GM21360 (cell line): ENCODE results near the gene SHISA7.

Source experiments
- ATAC-seq: cut with Tn5 transposase; IDR thresholded peaks from one replicate; pipeline ENCODE4 v1.9.1; 2021; ENCODE audit warnings: mild to moderate bottlenecking, moderate library complexity; ENCODE audit not compliant: unreplicated experiment

Gene SHISA7

DNA sequence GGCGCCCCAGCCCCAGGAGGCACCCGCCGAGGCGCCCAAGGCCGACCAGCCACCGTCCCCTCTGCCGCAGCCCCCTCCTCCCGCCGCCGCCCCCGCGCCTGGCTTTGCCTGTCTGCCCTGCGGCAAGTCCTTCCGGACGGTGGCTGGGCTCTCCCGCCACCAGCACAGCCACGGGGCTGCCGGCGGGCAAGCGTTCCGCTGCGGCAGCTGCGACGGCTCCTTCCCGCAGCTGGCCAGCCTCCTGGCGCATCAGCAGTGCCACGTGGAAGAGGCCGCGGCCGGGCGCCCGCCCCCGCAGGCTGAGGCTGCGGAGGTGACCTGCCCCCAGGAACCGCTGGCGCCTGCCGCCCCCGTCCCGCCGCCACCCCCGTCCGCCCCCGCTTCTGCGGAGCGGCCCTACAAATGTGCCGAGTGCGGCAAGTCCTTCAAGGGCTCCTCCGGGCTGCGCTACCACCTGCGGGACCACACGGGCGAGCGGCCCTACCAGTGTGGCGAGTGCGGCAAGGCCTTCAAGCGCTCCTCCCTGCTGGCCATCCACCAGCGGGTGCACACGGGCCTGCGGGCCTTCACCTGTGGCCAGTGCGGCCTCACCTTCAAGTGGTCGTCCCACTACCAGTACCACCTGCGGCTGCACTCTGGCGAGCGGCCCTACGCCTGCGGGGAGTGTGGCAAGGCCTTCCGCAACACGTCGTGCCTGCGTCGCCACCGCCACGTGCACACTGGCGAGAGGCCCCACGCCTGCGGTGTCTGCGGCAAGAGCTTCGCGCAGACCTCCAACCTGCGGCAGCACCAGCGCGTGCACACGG, 39.3 kb upstream of the SHISA7 start:
- no peak for ATAC-seq

DNA sequence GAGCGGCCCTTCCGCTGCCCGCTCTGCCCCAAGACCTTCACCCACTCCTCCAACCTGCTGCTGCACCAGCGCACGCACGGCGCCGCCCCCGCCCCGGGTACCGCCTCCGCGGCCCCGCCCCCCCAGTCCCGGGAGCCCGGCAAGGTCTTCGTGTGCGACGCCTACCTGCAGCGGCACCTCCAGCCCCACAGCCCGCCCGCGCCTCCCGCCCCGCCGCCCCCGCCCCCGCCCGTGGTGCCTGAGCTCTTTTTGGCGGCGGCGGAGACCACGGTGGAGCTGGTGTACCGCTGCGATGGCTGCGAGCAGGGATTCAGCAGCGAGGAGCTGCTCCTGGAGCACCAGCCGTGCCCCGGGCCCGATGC, 38.7 kb upstream of the SHISA7 start:
- ATAC-seq = no peak

DNA sequence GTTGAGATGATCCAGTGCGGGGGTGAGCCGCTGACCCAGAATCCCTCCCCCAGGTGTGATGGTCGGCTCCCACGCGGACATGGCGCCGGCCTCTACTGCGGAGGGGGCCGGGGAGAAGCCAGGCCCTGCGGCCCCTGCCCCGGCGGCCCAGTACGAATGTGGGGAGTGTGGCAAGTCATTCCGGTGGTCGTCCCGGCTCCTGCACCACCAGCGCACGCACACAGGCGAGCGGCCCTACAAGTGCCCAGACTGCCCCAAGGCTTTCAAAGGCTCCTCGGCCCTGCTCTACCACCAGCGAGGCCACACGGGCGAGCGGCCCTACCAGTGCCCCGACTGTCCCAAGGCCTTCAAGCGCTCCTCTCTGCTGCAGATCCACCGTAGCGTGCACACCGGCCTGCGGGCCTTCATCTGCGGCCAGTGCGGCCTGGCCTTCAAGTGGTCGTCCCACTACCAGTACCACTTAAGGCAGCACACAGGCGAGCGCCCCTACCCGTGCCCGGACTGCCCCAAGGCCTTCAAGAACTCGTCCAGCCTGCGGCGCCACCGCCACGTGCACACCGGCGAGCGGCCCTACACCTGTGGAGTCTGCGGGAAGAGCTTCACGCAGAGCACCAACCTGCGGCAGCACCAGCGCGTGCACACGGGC, 38.2 kb upstream of the SHISA7 start:
- no peak for ATAC-seq

DNA sequence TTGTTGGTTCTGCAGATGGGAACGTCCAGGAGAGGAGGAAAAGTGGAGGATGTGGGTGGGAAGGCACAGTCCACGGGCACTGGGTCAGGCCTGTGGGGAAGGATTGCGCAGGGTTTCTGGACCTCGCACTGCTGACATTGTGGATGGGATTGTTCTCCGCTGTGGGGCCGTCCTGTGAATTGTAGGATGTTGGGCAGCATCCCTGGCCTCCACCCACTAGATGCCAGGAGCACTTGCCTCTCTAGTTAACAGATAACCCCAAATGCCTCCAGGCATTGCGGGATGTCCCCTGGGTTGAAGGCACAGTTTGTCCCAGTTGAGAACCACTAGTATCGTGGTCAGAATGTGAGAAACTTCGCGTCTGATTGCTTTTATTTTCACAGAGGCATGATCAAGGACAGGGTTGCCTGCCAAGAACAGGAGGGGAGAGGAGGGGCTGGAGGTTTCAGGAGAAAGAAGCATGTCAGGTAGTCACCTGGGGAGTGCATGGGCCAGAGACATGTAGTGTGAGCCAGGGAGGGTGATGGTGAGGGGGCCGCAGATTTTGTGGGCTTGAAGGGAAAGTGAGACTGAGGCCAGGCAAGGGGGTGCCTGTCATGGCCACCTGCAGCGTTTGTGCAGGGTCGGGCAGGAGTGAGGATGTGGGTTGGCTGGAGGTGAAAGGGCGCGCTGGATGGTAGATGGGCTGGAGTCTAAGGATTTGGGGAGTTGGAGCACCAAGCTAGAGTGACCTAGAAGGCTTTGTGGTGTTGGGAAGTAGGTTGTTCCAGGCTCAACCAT, 36.5 kb upstream of the SHISA7 start:
- no peak for ATAC-seq

DNA sequence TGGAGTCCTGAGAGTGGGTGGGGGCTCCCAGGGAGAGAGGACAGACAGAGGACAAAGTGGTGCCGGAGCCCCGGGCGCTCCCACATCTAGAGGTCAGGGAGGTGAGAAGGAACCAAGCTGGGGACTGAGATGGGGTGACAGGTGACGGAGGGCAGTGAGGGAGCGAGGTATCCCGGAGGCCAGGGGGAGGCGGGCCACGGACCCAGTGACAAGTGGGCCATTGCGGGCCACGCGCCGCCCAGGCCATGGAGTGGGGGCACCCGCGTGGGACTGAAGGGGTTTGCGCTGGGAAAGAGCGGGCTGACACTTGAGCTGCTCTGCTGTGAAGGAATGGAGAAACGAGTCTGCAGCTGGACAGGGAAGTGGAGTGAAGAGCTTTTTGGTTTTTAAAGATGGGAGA, 35.9 kb upstream of the SHISA7 start:
- no peak for ATAC-seq

DNA sequence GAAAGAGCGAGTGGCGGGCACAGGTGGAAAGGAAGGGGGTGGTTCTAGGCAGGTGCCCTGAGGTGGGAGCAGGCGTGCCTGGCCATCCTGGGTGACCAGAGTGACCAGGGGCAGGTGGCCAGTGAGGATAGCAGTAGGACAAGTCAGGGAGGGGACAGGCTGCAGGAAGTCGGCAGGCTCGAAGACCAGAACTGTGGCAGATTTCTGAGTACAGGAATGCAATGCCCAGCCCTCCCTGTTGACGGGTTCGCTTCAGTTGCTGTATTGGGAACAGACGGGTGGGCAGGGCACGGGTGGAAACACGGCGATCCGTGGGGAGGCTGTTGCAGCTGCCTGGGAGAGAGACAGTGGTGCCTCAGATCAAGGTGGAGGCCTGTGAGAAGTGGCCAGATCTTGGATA, 35.3 kb upstream of the SHISA7 start:
- ATAC-seq = no peak

DNA sequence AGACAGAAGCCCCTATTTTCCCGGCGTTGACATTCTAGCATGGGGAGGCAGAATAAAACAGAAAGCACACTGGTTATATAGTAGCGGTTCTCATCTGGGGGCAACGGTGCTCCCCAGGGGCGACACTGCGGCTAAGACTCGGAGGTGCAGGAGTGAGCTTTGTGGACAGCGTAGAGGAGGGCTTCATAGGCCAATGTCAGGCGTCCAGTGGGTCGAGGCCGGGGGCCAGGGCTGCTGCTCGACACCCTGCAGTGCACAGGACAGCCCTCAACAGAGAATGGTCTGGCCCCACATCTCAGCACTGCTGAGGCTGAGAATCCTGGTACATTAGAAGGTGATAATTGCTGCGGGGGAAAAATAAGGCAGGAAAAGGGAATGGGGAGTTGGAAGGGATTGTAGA, 34.8 kb upstream of the SHISA7 start:
- ATAC-seq = no peak

DNA sequence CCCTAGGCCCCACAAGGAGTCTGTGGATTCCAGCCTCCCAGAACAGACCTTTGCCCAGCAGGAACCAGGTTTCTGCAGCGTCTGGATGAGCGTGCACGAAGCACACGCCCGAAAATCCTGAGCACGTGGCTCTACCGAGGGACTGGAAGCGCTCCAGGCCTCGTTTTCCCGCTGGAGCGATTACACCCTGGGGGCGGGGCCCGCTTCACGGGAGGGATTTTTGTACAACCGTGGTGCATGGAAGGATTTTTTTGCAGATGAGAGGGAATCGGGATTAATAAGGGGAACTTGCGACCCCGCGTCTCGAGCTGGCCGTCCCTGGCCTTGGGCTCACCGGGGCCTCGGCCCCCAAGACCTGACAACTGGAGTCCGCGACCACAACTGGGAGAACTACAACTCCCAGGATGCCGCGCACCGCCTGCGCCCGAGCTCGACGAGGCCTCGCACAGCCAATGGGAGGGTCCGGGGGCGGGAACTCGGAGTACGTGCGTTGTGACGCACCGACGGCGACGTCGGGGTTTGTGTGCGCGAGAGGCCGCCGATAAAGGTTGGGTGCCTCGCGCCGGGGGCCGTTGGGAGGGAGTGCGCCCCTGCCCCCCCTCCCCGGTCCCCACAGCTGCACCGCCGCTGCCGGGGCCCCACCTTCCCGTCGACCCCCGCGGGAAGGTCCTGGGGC, 33.1 kb upstream of the SHISA7 start, which contains the start of gene ZNF628:
TSS of gene ZNF628 (plus strand) at position 518 of the 676 bp plus-strand sequence. CDS start 3,294 bp downstream, outside the sequence.
- peak; percentile 89 for ATAC-seq

DNA sequence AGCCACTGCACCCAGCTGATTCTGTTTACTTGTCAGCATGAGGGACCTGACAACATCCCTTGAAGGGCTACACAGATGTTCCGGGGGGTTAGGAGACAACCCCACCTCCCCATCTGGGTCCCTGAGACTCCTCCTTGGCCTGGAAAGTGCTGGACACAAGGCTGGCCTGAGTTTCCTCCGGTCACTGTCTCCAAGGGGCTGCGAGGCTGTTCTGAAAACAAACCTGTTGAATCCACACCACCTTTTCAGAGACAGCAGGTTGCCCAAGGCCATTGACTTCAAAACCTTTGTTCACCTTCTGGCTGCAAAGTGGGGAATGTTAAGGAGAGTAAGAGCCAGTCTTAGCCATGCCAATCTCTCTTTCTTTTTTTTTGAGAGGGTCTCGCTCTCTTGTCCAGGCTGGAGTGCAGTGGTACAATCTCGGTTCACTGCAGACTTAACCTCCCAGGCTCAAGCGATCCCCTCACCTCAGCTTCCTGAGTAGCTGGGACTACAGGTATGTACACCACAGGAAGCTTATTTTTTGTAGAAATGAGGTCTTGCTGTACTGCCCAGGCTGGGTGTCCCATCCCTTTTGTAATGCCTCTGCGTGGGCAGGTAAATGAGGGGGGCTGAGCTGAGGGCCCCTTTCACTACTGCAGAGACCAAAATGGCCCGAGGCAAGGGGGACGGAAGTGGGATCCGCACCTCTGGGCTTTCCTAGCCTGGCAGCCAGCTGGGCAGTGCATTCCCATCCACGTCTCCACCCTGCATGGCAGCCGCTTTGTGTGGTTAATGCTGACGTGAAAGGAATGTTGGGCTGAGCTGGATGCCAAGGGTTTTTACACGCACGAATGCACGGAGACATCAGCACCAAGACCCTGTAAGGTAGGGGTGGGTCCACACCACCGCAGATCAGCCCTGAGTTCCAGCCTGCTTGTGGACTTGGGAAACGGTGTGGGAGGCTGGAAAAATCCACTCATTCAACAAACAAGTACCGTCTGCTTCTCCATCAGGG, 31.5 kb upstream of the SHISA7 start:
- no peak for ATAC-seq

DNA sequence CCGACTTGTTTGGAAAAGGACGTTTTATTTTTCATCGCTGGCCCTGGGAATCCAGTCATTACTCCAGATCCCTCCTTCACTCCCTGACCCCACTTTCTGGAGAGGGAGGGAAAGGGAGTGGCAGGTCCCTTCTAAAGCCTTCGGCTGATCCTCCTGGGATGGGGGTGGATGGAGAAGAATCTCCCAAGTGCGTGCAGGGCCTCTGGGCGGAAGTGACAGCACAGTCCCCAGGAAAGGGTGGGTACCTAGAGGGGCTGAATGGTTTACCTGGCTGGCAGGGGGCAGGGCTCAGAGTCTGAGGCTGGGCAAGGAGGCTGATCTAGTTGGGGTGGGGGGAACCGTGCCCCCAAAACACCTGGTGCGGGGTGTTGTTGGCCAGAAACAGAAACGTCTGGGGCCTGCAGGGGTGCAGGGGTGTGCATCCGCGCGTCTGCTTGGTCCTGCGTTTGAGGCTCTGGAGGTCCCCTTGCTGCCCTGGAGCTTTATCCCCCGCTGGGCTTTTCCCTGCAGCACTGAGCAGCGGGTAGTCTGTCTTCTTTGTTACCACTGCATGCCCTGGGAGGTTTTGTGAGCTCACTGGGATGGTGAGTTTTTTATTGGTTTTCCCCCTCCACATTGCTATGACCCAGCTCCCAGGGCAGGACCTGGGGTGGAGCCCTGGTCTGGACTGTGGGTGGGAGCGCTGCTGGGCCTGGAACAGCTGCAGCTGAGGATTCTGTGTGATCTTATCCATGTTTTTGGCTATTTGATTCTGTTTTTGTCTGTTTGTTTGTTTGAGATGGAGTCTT, 30.3 kb upstream of the SHISA7 start:
- ATAC-seq = no peak

DNA sequence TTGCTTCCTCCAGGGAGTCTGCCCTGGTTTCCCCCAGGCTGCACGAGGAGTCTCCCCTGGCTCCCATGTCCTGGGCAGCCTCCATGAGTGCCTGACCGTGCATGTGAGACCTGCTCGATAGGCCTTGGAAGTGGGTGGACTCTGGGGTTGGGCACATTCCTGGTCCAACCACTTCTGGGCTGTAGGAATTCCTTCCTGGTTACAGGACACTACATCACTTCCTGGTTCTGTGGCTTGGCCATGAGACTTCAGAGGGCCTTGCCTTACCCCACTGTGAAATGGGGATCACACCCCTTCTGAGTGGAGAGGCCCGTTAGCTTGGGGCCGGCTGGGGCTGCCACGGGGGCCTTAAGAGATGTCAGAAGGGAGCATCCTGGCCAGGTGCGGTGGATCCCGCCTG, 29.4 kb upstream of the SHISA7 start:
- no peak for ATAC-seq

DNA sequence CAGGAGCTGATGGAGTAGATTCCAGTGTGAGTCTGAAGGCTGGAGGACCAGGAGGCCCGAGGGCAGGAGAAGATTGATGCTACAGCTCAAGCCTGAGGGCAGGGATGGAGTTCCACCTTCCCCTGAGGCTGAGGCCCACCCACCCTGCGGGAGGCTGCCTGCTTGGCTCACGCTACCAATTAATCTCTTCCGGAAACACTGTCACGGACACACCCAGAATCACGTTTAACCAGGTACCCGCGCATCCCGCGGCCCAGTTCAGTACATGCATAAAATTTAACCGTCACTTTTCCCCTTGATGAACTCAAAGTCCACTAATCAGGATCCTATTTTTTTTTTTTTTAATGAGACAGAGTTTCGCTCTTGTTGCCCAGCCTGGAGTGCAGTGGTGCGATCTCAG, 28.2 kb upstream of the SHISA7 start:
- ATAC-seq = no peak

DNA sequence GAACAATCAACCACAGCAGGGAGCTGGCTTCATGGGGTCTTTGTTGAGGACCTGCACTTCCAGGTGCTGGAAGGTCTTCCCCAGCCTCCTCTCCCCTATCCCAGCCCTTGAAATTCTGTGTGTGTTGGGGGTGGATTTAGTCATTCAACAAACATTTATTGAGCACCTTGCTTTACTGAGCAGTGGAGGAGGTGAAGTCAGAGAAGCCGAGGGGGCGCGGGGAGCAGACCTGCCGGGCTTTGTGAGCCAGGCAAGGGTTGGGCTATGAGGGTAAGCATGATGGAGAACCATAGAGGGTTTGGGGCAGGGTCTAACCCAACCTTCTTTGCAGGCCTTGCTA, 24.9 kb upstream of the SHISA7 start:
- peak; percentile 15 for ATAC-seq

DNA sequence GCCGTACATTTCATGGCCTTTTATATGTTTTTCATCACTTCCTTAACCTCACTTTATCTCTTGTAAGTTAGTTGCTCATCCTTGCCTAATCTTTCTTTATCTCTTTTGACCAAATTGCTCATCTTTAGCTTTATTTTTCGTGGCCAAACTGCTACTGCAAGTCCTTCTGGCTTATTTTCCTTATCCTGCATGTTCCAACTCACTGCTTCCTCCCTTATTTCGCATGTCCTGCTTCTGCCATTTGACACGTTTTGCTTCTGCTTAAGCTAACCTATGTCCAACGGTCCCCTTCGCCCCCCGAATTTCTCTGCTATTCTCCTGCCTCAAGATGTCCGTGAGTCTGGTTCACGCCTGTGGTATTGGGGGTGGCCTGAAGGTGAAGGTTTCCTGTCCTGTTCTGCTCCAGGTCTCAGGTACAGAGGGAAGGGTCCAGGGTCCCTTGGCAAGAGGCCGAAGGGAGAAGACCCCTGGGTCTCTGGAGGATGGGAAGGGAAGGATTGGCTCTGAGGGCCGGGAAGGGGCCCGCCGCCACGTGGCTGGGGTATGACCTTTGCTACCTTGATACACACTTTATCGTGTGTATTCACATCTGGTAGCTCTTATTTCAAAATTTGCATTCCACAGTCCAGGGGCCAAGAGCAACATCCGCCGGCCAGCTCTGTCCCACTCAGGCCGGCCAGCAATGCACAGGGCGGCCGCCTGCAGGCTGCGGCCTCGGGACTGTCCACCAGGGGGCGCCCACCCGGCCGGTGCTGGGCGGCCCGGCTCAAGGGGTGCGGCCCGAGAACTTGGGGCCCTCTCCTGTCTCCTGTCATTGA, 24.3 kb upstream of the SHISA7 start:
- peak; percentile 68 for ATAC-seq

DNA sequence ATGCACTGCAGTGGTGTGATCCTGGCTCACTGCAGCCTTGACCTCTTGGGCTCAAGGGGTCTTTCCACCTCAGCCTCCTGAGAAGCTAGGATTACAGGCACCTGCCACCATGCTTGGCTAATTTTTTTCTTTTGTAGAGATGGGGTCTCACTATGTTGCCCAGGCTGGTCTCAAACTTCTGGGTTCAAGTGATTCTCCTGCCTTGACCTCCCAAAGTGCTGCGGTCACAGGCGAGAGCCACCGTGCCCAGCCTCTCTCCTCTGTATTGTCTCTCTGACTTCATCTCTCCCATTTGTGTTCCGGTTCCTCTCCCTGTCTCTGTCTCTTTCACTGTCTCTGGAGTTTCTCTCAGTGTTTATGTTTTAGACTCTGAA, 23.1 kb upstream of the SHISA7 start:
- ATAC-seq = no peak

DNA sequence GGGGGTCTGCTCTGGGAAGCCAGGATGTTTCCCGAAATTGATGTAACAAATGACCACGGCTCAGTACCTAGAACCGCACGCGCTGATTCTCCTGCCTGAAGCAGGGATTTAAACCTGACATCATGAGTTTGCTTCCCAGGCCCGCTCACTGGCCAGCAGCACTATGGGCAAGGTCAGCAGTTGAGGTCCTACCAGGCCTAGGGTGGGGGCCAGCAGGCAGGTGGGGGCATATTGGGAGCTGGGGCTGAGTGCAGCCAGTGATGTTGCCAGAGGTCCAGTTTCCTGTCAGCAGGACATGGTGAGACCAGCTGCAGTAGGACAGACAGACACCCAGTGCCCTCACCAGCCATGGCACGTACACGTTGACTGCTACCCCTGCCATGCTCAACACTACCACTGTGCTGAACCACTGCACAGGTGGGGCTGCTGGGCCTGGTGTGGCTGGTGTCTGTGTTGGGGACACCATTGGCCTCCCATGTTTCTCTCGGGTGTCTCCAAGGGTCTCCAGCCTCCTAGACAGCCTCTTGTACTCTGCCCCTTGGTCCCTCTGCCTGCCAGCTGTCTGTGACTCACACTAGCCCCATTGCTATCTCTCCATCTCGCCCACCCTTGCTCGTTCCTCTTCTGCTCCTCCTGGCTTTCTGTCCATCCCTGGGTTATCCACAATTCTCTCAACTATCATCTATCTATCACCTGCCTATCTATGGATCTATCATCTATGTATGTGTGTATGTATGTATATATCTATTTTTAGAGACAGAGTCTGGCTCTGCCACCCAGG, 22.6 kb upstream of the SHISA7 start:
- no peak for ATAC-seq

DNA sequence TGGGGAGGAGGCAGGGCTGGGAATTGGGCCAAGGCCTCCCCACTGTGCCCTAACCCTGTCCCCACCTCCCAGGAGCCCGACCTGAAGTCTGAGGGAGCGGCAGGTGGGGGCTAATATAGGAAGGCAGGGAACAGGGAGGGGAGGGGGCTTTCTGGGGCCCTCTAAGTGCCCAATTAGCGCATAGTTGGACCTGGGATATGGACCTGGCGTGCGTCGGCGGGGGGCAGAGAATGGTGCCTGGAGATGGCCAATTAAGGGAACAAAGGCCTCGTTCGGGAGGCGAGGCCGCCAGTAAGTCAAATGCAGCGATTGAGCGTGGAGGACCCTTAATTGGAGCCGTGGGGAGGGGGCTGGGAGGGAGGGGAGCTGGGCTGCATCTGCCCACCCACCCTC, 21.6 kb upstream of the SHISA7 start, which contains the start of gene C19orf85:
TSS of gene C19orf85 (minus strand) at position 90 of the 393 bp plus-strand sequence. CDS start 197 bp downstream, outside the sequence.
- no peak for ATAC-seq
